ENCODE measurements around the gene GALK2. TPM values are rescaled to one million over a fixed set of nuclear protein-coding genes. Genes with fewer than 3 reads are reported as not detected.

Gene GALK2
- total RNA-seq, 2 experiments from 2014 or later, result 27.9 to 31.5 TPM

DNA sequence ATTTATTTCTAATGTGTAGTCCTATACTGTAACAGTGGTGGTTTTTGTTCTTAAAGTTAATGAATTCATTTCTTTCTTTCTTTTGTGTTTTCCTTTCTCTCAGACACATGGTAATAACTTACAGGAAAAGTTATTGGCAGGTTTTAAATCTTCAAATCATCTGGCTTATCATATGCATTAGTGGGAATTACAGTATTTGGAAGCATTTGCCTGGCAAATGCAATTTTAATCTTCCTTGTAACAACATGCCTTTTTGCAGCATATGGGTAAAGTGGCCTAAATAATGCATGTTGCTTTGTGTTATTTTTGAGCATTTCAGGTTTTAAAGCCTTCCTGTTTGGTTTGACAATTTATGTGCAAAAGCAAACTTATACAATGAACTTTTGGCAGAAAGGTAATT lies 66.8 kb downstream of the GALK2 start:
- intact Hi-C loops (cut with micrococcal nuclease; ENCODE audit: unreplicated experiment), result loop anchor here (5.0 kb wide), 1 partner anchor 765 kb away; no protein-coding TSS in a partner anchor

DNA sequence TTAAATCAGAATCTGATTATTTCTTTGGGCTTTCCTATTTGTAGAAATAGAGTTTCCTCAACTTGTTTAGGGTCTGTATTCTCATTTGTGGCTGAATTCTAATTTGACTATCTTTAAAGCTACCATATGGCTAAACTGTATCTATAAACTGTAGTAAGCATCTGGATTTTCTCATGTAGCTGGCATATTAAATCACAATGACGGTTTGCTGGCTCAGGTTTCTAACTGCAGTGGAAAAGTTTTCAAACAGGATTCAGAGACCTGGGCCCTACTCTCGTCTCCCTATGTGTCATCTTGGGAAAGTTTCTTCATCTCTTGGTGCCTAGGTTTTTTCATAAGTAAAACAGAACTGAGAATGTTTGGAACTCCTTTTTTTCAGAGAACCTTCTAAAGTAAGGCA lies 68.3 kb downstream of the GALK2 start:
- Histone ChIP-seq H2AFZ (ENCODE audit: low read length) (no peak overlapping the region), H3K4me3 (ENCODE audit: low read depth, low read length, poor library complexity, severe bottlenecking) (no peak overlapping the region), H3K4me1 (ENCODE audit: insufficient read depth, low read length, poor library complexity, severe bottlenecking) (peaks cover 5% of the 10 kb centered on the region), H3K9me3 (ENCODE audit: low read length) (no peaks in the 10 kb centered on the region), H3K79me2 (ENCODE audit: insufficient read depth, low read depth, low read length) (no peaks in the 10 kb centered on the region), H3K27ac (ENCODE audit: low read depth, low read length, poor library complexity, severe bottlenecking) (no peak overlapping the region), H3K9me2 (ENCODE audit: insufficient read depth, low read length) (no peaks in the 10 kb centered on the region; the same call in 1 of the 2 replicates), H3K36me3 (ENCODE audit: insufficient read depth, low read length) (peaks cover 4% of the 10 kb centered on the region), H4K20me1 (ENCODE audit: insufficient read depth, low read length) (no peaks in the 10 kb centered on the region), H3K4me2 (ENCODE audit: low read length) (no peak overlapping the region)
- BruUV-seq (replicated peaks), result no TSS peak
- ChIA-PET CTCF (ENCODE audit: unreplicated experiment) (no interaction called here), POLR2A (no interaction called here)
- intact Hi-C loops (cut with micrococcal nuclease; ENCODE audit: unreplicated experiment), result loop anchor here (5.0 kb wide), 1 partner anchor 764 kb away; no protein-coding TSS in a partner anchor
- TF ChIP-seq EZH2phosphoT487 (IDR thresholded peaks at IDR 0.05; ENCODE audit: borderline replicate concordance, low read depth, low read length), result no peak
- TF ChIP-seq, protein P1, sequence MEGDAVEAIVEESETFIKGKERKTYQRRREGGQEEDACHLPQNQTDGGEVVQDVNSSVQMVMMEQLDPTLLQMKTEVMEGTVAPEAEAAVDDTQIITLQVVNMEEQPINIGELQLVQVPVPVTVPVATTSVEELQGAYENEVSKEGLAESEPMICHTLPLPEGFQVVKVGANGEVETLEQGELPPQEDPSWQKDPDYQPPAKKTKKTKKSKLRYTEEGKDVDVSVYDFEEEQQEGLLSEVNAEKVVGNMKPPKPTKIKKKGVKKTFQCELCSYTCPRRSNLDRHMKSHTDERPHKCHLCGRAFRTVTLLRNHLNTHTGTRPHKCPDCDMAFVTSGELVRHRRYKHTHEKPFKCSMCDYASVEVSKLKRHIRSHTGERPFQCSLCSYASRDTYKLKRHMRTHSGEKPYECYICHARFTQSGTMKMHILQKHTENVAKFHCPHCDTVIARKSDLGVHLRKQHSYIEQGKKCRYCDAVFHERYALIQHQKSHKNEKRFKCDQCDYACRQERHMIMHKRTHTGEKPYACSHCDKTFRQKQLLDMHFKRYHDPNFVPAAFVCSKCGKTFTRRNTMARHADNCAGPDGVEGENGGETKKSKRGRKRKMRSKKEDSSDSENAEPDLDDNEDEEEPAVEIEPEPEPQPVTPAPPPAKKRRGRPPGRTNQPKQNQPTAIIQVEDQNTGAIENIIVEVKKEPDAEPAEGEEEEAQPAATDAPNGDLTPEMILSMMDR (conservative IDR thresholded peaks at IDR 0.05; ENCODE audit: low read length), result no peak
- no peak for DNase-seq (ENCODE audit: low spot score)

More for the DNA sequence above, 66.8 kb downstream of the GALK2 start:
- ChIA-PET POLR2A (interaction anchor here (0.8 to 1.2 kb wide), 2 partner anchors 10 to 365 kb away, joined by 3 to 4 read pairs; no protein-coding TSS in a partner anchor), CTCF (ENCODE audit: unreplicated experiment) (no interaction called here)
- no peak overlapping the region for H3K4me2 ChIP-seq (ENCODE audit: low read length)
- no peak for TF ChIP-seq EZH2phosphoT487 (IDR thresholded peaks at IDR 0.05; ENCODE audit: borderline replicate concordance, low read depth, low read length)
- TF ChIP-seq, protein P1 (conservative IDR thresholded peaks at IDR 0.05; ENCODE audit: low read length), result no peak
- peaks cover 8% of the 10 kb centered on the region; the same call in 1 of the 2 replicates for H3K9me3 ChIP-seq (ENCODE audit: low read length)
- H3K36me3 ChIP-seq (ENCODE audit: insufficient read depth, low read length), result peaks cover 10% of the 10 kb centered on the region; the same call in 1 of the 2 replicates
- H4K20me1 ChIP-seq (ENCODE audit: insufficient read depth, low read length), result no peaks in the 10 kb centered on the region
- H3K4me3 ChIP-seq (ENCODE audit: low read depth, low read length, poor library complexity, severe bottlenecking), result no peak overlapping the region
- H3K4me1 ChIP-seq (ENCODE audit: insufficient read depth, low read length, poor library complexity, severe bottlenecking), result peaks cover 5% of the 10 kb centered on the region
- H3K27ac ChIP-seq (ENCODE audit: low read depth, low read length, poor library complexity, severe bottlenecking), result no peak overlapping the region
- BruUV-seq (replicated peaks), result no TSS peak
- DNase-seq (ENCODE audit: low spot score), result no peak
- no peaks in the 10 kb centered on the region; the same call in 1 of the 2 replicates for H3K9me2 ChIP-seq (ENCODE audit: insufficient read depth, low read length)
- no peaks in the 10 kb centered on the region for H3K79me2 ChIP-seq (ENCODE audit: insufficient read depth, low read depth, low read length)
- no peak overlapping the region for H2AFZ ChIP-seq (ENCODE audit: low read length)

DNA sequence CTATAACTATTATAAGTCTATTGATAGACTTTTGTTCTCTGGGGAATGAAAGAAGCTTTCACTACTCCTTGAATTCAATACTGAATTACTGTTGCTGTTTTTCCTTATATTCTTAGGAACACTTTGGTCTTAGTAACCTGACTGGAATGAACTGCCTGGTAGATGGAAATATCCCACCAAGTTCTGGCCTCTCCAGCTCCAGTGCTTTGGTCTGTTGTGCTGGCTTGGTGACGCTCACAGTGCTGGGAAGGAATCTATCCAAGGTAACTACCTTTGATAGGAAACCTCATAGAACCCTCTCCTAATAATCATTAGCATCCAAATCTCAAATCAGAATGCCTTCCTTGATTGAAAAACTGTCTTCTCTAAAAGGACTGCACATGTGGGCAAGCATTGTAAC lies 69.1 kb downstream of the GALK2 start:
- BruUV-seq (replicated peaks), result no TSS peak
- Histone ChIP-seq H2AFZ (ENCODE audit: low read length) (no peak overlapping the region), H4K20me1 (ENCODE audit: insufficient read depth, low read length) (no peaks in the 10 kb centered on the region), H3K4me2 (ENCODE audit: low read length) (no peak overlapping the region), H3K36me3 (ENCODE audit: insufficient read depth, low read length) (peaks cover 6% of the 10 kb centered on the region), H3K9me3 (ENCODE audit: low read length) (no peaks in the 10 kb centered on the region), H3K4me3 (ENCODE audit: low read depth, low read length, poor library complexity, severe bottlenecking) (no peak overlapping the region), H3K27ac (ENCODE audit: low read depth, low read length, poor library complexity, severe bottlenecking) (no peak overlapping the region), H3K4me1 (ENCODE audit: insufficient read depth, low read length, poor library complexity, severe bottlenecking) (peaks cover 5% of the 10 kb centered on the region), H3K79me2 (ENCODE audit: insufficient read depth, low read depth, low read length) (no peaks in the 10 kb centered on the region), H3K9me2 (ENCODE audit: insufficient read depth, low read length) (no peaks in the 10 kb centered on the region; the same call in 1 of the 2 replicates)
- TF ChIP-seq EZH2phosphoT487 (IDR thresholded peaks at IDR 0.05; ENCODE audit: borderline replicate concordance, low read depth, low read length), result no peak
- TF ChIP-seq, protein P1 (conservative IDR thresholded peaks at IDR 0.05; ENCODE audit: low read length), result no peak
- DNase-seq (ENCODE audit: low spot score), result no peak
- ChIA-PET POLR2A (interaction anchor here (1.0 kb wide), 1 partner anchor 11 kb away, joined by 4 read pairs; no protein-coding TSS in a partner anchor), CTCF (ENCODE audit: unreplicated experiment) (no interaction called here)
- intact Hi-C loops (cut with micrococcal nuclease; ENCODE audit: unreplicated experiment), result loop anchor here (5.0 kb wide), 1 partner anchor 763 kb away; no protein-coding TSS in a partner anchor

All from OCI-LY7 (cell line).